A549 (cell line): ENCODE results near the gene CYP2E1. TPM values are rescaled to one million over a fixed set of nuclear protein-coding genes. Genes with fewer than 3 reads are reported as not detected.
"Not testable (repeated sequence)": the region's sequence is repeated elsewhere in the genome, so short reads cannot be mapped to it uniquely, and the experiment has no call there.

ENCODE experiments used
- ATAC-seq, 2 experiments: fragments of 200-7000 bp in 1 of 2; fragments of >200 bp in 1 of 2; cut with Nextera tagmentation in 1 of 2; cut with Tn5 transposase in 1 of 2; 3 replicates each; pipeline versions ENCODE4 v1.8.0 to v1.9.1; 2018 to 2020; ENCODE audit warnings: mild to moderate bottlenecking in 1 of 2, moderate library complexity in 1 of 2
- CTCF ChIA-PET: fragments of 300-600 bp; sonication (Branson Sonifier 250); formaldehyde crosslinking; extraction: SDS; loops from one replicate; lab custom pipeline; 2021; ENCODE audit warnings: antibody characterized with exemption, inconsistent platforms; lab: Yijun Ruan, JAX
- POLR2A ChIA-PET: fragments of 350-600 bp; formaldehyde crosslinking; extraction: SDS; loops from one replicate; lab custom pipeline; 2021; ENCODE audit warnings: antibody characterized with exemption, inconsistent platforms; lab: Yijun Ruan, JAX
- DNase-seq, 2 experiments: peaks; one replicate each; pipeline versions ENCODE4 v3.0.0 to v3.0.0-alpha.2; 2011 to 2016; ENCODE audit warnings: low read depth in 1 of 2, low spot score in 1 of 2
- FAIRE-seq: peaks from 2 replicates; lab custom pipeline; 2011; peaks lifted over from hg19 to GRCh38; lab: Jason Lieb, UNC
- H3K27ac ChIP-seq, 2 experiments: fragments of >200 bp; sonication (Bioruptor Twin); formaldehyde crosslinking; 3 replicates each; pipeline ENCODE4 v1.5.1; 2016 to 2017
- H3K4me1 ChIP-seq: fragments of >200 bp; sonication (Bioruptor Twin); formaldehyde crosslinking; 3 replicates; pipeline ENCODE4 v1.6.1; 2016
- H3K4me2 ChIP-seq: fragments of >200 bp; sonication (Bioruptor Twin); formaldehyde crosslinking; 3 replicates; pipeline ENCODE4 v1.6.1; 2016
- H3K4me3 ChIP-seq: fragments of >200 bp; sonication (Bioruptor Twin); formaldehyde crosslinking; 3 replicates; pipeline ENCODE4 v1.5.1; 2016
- H3K9me3 ChIP-seq: fragments of >200 bp; sonication (Bioruptor Twin); formaldehyde crosslinking; 3 replicates; pipeline ENCODE4 v1.6.1; 2016
- BHLHE40 ChIP-seq: IDR thresholded peaks from 2 replicates; pipeline ENCODE4 v1.6.1; 2012; ENCODE audit warnings: low read depth, low read length, inconsistent platforms
- CBX8 ChIP-seq: fragments of 200-600 bp; sonication (generic); IDR thresholded peaks from 2 replicates; pipeline ENCODE4 v1.6.1; 2016
- CEBPB ChIP-seq, 2 experiments: fragments of >200 bp in 1 of 2; sonication (Bioruptor Twin) in 1 of 2; formaldehyde crosslinking in 1 of 2; IDR thresholded peaks; 2 replicates each; pipeline ENCODE4 v1.6.1; 2012 to 2016
- CHD2 ChIP-seq: fragments of 150-350 bp; IDR thresholded peaks from 2 replicates; pipeline ENCODE4 v1.6.1; 2014; ENCODE audit warnings: low read length; ENCODE audit not compliant: partially characterized antibody
- CHD4 ChIP-seq: fragments of 200-600 bp; sonication (generic); IDR thresholded peaks from 2 replicates; pipeline ENCODE4 v1.6.1; 2016; ENCODE audit warnings: antibody characterized with exemption, mild to moderate bottlenecking, borderline replicate concordance
- EHMT2 ChIP-seq: fragments of 200-600 bp; sonication (generic); IDR thresholded peaks from 2 replicates; pipeline ENCODE4 v1.6.1; 2016; ENCODE audit warnings: antibody characterized with exemption, low read depth, mild to moderate bottlenecking, moderate library complexity
- ESRRA ChIP-seq: fragments of 150-350 bp; IDR thresholded peaks from 2 replicates; pipeline ENCODE4 v1.6.1; 2014; ENCODE audit warnings: mild to moderate bottlenecking, low read length, borderline replicate concordance
- FOSB ChIP-seq: fragments of 250-450 bp; sonication (Bioruptor Pico); IDR thresholded peaks from 2 replicates; pipeline ENCODE4 v1.5.0; 2020; ENCODE audit warnings: mild to moderate bottlenecking, moderate library complexity
- FOSL2 ChIP-seq, 2 experiments: fragments of 450-650 bp in 1 of 2; fragments of >200 bp in 1 of 2; sonication (Bioruptor Twin) in 1 of 2; formaldehyde crosslinking; IDR thresholded peaks; 2 replicates each; pipeline versions ENCODE4 v1.5.0 to v1.6.1; 2016 to 2020; ENCODE audit warnings: mild to moderate bottlenecking in 1 of 2, moderate library complexity in 1 of 2
- FOXS1 ChIP-seq: fragments of 250-450 bp; sonication (Bioruptor Pico); IDR thresholded peaks from 2 replicates; pipeline ENCODE4 v1.5.0; 2020; ENCODE audit warnings: mild to moderate bottlenecking, moderate library complexity
- HDAC2 ChIP-seq: fragments of 200-600 bp; sonication (generic); IDR thresholded peaks from 2 replicates; pipeline ENCODE4 v1.6.1; 2016
- HOXA7 ChIP-seq: fragments of 250-450 bp; sonication (Bioruptor Pico); IDR thresholded peaks from 2 replicates; pipeline ENCODE4 v1.5.0; 2020; ENCODE audit warnings: mild to moderate bottlenecking, moderate library complexity
- MAZ ChIP-seq: fragments of 150-350 bp; IDR thresholded peaks from 2 replicates; pipeline ENCODE4 v1.6.1; 2014; ENCODE audit warnings: antibody characterized with exemption, low read depth, low read length, borderline replicate concordance
- NFE2L2 ChIP-seq: fragments of 150-350 bp; conservative IDR thresholded peaks from 2 replicates; pipeline ENCODE4 v1.6.1; 2014; ENCODE audit warnings: low read length
- POLR2AphosphoS2 ChIP-seq: conservative IDR thresholded peaks from 2 replicates; pipeline ENCODE4 v1.6.1; 2012; ENCODE audit warnings: low read length, improper control_type of control experiment, inconsistent platforms
- RCOR1 ChIP-seq: fragments of 150-350 bp; IDR thresholded peaks from 2 replicates; pipeline ENCODE4 v1.6.1; 2014; ENCODE audit warnings: antibody characterized with exemption, low read length, low read depth
- SMC3 ChIP-seq: fragments of >200 bp; sonication (Bioruptor Twin); formaldehyde crosslinking; IDR thresholded peaks from 3 replicates; pipeline ENCODE4 v1.6.1; 2018; ENCODE audit warnings: inconsistent platforms
- SREBF2 ChIP-seq: fragments of 450-650 bp; IDR thresholded peaks from 2 replicates; pipeline ENCODE4 v1.6.1; 2014; ENCODE audit warnings: mild to moderate bottlenecking, moderate library complexity
- ZC3H11A ChIP-seq: fragments of 450-650 bp; IDR thresholded peaks from 2 replicates; pipeline ENCODE4 v1.6.1; 2014; ENCODE audit warnings: antibody characterized with exemption, mild to moderate bottlenecking
- ZFP36 ChIP-seq: fragments of 450-650 bp; IDR thresholded peaks from 2 replicates; pipeline ENCODE4 v1.6.1; 2014; ENCODE audit warnings: borderline replicate concordance; ENCODE audit not compliant: partially characterized antibody
- WGBS: methylation state at CpG from one replicate; pipeline ENCODE4 v1.1.6; 2017; ENCODE audit errors: missing lambda C conversion rate; 5-methylcytosine and 5-hydroxymethylcytosine counted together
- polyA plus RNA-seq, 4 experiments: library from polyadenylated mRNA; depleted of rRNA in 3 of 4; stranded (reverse); fragments of >200 nt; fragmentation: RNase III in 1 of 4; extraction: RNeasy Plus Mini Kit Qiagen cat#74134 plus additional on column Dnase treatment in 1 of 4; gene quantifications; 2 replicates in 3 of 4; 3 replicates in 1 of 4; pipeline ENCODE4 v1.2.3, GENCODE V29; 2011 to 2017
- TF ChIP-seq, protein P1 (sequence below): fragments of >200 bp; sonication (Bioruptor Twin); formaldehyde crosslinking; IDR thresholded peaks from 3 replicates; pipeline ENCODE4 v1.5.1; 2016
- TF ChIP-seq, protein P2 (sequence below): fragments of 450-650 bp; IDR thresholded peaks from 2 replicates; pipeline ENCODE4 v1.6.1; 2014; ENCODE audit warnings: antibody characterized with exemption
- TF ChIP-seq, protein P3 (sequence below): fragments of 150-350 bp; IDR thresholded peaks from 2 replicates; pipeline ENCODE4 v1.6.1; 2014; ENCODE audit warnings: low read depth, mild to moderate bottlenecking, low read length

The CYP2E1 gene
- polyA plus RNA-seq, 2 of the 4 experiments (the other 2 are of a cell fraction) = 0.14 to 0.75 TPM

DNA sequence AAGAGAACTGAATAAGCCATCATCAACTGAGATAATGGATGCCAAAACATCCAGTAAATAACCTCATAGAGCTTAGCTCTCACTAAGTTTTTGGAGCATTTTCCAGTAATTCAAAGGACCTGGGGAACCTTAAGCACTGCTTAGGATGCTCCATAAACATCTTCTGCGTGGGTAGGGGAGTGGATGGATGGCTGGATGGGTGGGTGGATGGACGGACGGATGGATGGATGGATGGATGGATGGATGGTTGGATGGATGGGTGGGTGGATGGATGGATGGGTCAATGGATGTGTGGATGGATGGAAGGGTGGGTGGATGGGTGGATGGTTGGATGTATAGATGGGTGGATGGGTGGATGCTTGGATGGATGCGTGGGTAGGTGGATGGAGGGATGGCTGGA is 9.0 kb downstream of the CYP2E1 start:
- Histone ChIP-seq H3K4me2 (no peak overlapping the region), H3K9me3 (no peaks in the 10 kb centered on the region), H3K4me1 (no peaks in the 10 kb centered on the region), H3K4me3 (no peak overlapping the region), H3K27ac (no peak overlapping the region)
- FAIRE-seq = no peak
- POLR2A ChIA-PET = no interaction called here
- 2% methylated on average over 3 of the region's 4 CpGs for WGBS
- ATAC-seq = no peak
- no peak for DNase-seq
- TF ChIP-seq CEBPB (IDR thresholded peaks at IDR 0.05) (no peak), FOSB (CRISPR knock-in tag) (no peak), POLR2AphosphoS2 (no peak), ESRRA (no peak), MAZ (no peak), ZC3H11A (no peak), SREBF2 (no peak), CBX8 (no peak), HDAC2 (no peak), RCOR1 (no peak), BHLHE40 (no peak)
- TF ChIP-seq, protein P1, sequence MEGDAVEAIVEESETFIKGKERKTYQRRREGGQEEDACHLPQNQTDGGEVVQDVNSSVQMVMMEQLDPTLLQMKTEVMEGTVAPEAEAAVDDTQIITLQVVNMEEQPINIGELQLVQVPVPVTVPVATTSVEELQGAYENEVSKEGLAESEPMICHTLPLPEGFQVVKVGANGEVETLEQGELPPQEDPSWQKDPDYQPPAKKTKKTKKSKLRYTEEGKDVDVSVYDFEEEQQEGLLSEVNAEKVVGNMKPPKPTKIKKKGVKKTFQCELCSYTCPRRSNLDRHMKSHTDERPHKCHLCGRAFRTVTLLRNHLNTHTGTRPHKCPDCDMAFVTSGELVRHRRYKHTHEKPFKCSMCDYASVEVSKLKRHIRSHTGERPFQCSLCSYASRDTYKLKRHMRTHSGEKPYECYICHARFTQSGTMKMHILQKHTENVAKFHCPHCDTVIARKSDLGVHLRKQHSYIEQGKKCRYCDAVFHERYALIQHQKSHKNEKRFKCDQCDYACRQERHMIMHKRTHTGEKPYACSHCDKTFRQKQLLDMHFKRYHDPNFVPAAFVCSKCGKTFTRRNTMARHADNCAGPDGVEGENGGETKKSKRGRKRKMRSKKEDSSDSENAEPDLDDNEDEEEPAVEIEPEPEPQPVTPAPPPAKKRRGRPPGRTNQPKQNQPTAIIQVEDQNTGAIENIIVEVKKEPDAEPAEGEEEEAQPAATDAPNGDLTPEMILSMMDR = no peak
- CTCF ChIA-PET = interaction anchor here (1.6 kb wide), 1 partner anchor 16 kb away, joined by 3 read pairs; no protein-coding TSS in a partner anchor

DNA sequence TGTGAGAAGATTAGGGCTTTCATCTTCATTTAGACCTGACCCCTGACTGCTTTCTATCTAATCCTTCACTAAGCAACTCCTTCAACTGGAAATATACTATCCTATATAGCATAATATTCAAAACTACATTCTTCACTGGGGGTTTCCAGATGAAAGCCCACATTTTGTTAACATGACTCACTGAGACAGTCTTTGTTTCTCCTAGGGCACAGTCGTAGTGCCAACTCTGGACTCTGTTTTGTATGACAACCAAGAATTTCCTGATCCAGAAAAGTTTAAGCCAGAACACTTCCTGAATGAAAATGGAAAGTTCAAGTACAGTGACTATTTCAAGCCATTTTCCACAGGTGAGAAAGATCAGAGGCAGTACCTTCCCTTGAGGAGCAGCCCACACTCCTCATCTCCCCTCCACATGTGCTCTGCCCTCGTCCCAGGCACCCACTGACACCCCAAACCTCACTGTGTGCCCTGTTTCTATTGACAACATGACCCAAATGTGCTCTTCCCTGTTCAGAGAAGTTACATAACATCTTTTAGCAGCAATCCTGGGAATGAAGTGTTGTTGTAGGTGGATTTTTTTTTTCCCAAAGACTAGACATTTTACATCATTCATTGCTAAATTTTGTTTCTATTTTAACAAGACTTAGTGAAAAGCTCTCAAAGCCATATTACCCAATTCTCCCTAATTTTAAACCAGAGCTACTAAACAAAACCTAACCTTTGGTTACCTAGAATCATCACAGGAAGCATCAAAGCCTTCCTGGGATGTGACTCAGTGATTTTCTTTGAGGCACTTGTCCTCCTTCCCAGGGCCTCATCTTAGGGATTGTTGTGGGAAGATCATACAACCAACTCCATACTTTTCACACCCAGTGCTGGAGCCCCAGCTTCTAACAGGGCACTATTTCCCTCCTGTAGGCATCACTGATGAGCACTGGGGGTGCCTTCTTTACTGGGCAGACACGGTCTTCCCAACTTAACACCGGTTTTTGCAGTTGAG is 10.7 kb downstream of the CYP2E1 start:
- WGBS = 1% methylated on average over 4 of the region's 4 CpGs
- POLR2A ChIA-PET = no interaction called here
- H3K27ac ChIP-seq = no peak overlapping the region
- FAIRE-seq (no peak), DNase-seq (no peak), ATAC-seq (no peak)
- no peaks in the 10 kb centered on the region for H3K9me3 ChIP-seq
- CTCF ChIA-PET = no interaction called here
- TF ChIP-seq FOSL2 (IDR thresholded peaks at IDR 0.05) (no peak), FOSL2 (CRISPR knock-in tag; IDR thresholded peaks at IDR 0.05) (no peak), SMC3 (no peak), CHD2 (no peak), FOXS1 (CRISPR knock-in tag) (no peak), HDAC2 (no peak), HOXA7 (CRISPR knock-in tag) (no peak), EHMT2 (no peak), ZFP36 (no peak), NFE2L2 (no peak), CHD4 (no peak)
- TF ChIP-seq, protein P2, sequence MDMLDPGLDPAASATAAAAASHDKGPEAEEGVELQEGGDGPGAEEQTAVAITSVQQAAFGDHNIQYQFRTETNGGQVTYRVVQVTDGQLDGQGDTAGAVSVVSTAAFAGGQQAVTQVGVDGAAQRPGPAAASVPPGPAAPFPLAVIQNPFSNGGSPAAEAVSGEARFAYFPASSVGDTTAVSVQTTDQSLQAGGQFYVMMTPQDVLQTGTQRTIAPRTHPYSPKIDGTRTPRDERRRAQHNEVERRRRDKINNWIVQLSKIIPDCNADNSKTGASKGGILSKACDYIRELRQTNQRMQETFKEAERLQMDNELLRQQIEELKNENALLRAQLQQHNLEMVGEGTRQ = no peak
- TF ChIP-seq, protein P3, sequence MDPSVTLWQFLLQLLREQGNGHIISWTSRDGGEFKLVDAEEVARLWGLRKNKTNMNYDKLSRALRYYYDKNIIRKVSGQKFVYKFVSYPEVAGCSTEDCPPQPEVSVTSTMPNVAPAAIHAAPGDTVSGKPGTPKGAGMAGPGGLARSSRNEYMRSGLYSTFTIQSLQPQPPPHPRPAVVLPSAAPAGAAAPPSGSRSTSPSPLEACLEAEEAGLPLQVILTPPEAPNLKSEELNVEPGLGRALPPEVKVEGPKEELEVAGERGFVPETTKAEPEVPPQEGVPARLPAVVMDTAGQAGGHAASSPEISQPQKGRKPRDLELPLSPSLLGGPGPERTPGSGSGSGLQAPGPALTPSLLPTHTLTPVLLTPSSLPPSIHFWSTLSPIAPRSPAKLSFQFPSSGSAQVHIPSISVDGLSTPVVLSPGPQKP = no peak
- TF ChIP-seq, all 56 proteins: peak for 0
- Histone ChIP-seq H3K4me2 (no peak overlapping the region), H3K4me1 (no peaks in the 10 kb centered on the region), H3K4me3 (no peak overlapping the region)

DNA sequence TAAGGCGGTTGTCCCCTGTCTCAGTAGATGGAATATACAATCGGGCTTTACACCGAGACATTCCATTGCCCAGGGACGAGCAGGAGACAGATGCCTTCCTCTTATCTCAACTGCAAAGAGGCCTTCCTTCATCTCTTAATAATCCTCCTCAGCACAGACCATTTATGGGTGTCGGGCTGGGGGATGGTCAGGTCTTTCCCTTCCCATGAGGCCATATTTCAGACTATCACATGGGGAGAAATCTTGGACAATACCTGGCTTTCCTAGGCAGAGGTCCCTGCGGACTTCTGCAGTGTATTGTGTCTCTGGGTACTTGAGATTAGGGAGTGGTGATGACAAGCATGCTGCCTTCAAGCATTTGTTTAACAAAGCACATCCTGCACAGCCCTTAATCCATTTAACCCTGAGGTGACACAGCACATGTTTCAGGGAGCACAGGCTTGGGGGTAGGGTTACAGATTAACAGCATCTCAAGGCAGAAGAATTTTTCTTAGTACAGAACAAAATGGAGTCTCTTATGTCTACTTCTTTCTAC is 14.3 kb downstream of the CYP2E1 start:
- H3K4me1 ChIP-seq, CTCF ChIA-PET, H3K9me3 ChIP-seq, POLR2A ChIA-PET, FAIRE-seq, H3K4me2 ChIP-seq, DNase-seq, H3K27ac ChIP-seq, ATAC-seq, H3K4me3 ChIP-seq: not testable (repeated sequence)
- 19% methylated on average over 6 of the region's 6 CpGs for WGBS
